Left ventricle myocardium inferior (tissue), 1 donor: ENCODE measurements around the gene SCART1. TPM values are rescaled to one million over a fixed set of nuclear protein-coding genes. Genes with fewer than 3 reads are reported as not detected.

Source experiments
- DNase-seq: peaks from one replicate; pipeline ENCODE4 v3.0.0-alpha.2; 2020
- H3K27ac ChIP-seq: fragments of 200-600 bp; replicated peaks from 2 replicates; pipeline ENCODE4 v1.8.0; 2021
- H3K27me3 ChIP-seq: fragments of 200-600 bp; 2 replicates; pipeline ENCODE4 v1.8.0; 2021; ENCODE audit warnings: low read depth
- H3K36me3 ChIP-seq: fragments of 200-600 bp; 2 replicates; pipeline ENCODE4 v1.8.0; 2021
- H3K4me1 ChIP-seq: fragments of 200-600 bp; 2 replicates; pipeline ENCODE4 v1.8.0; 2021
- H3K4me3 ChIP-seq: fragments of 200-600 bp; 2 replicates; pipeline ENCODE4 v1.8.0; 2021; ENCODE audit warnings: mild to moderate bottlenecking, moderate library complexity
- H3K9me3 ChIP-seq: fragments of 200-600 bp; replicated peaks from 2 replicates; pipeline ENCODE4 v1.8.0; 2021
- CTCF ChIP-seq: fragments of 200-600 bp; IDR thresholded peaks from 2 replicates; pipeline ENCODE4 v1.8.0; 2021; ENCODE audit warnings: antibody characterized with exemption, mild to moderate bottlenecking, borderline replicate concordance
- intact Hi-C: fragments of 100-400 bp; cut with micrococcal nuclease; formaldehyde crosslinking; loops from one replicate; pipeline ENCODE4 v1.11.0; 2022
- total RNA-seq: library from RNA; stranded (reverse); fragmentation: NEBNext Ultra II Directional; extraction: Animal tissue kit (Norgen Biotek cat#: 25700); gene quantifications from one replicate; pipeline ENCODE4 v1.2.1, GENCODE V29; 2021
- donor health status: DM: no; HTN: yes; CAD: no; lungs with severe emphysema.

The SCART1 gene
- total RNA-seq, 1 donor from 2014 or later, result 0.36 TPM

- H3K9me3 ChIP-seq, result peaks cover 9% of the 10 kb centered on the region
- H3K4me1 ChIP-seq, result no peaks in the 10 kb centered on the region
- H3K36me3 ChIP-seq, result no peaks in the 10 kb centered on the region
- intact Hi-C loops, result no loop called here
- peak; percentile 9 for DNase-seq
- no peak overlapping the region for H3K27ac ChIP-seq
- peaks cover 1% of the 10 kb centered on the region for H3K27me3 ChIP-seq
- no peak overlapping the region for H3K4me3 ChIP-seq
- TF ChIP-seq CTCF, result no peak
Observed at GRCh38 chr10:133454204-133454893, 604 bp downstream of the SCART1 start.

DNA sequence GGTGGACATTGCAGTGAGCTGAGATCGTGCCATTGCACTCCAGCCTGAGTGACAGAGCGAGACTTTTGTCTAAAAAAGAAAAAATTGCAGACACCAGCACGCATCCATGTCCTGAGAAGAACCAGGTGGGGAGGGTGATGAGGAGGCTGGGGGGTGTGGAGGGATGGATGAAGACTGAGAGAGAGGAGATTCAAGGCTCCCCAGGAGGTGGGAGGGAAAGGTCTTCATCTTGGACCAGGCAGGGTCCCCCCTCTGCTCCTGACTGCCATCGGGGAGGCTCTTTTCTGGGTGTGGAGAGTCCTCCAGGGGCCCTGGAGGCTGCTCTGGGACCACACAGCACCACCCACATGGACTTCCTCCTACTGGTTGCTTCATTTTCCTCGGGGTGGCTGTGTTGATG is 1.5 kb downstream of the SCART1 start:
- H3K36me3 ChIP-seq, result no peaks in the 10 kb centered on the region
- H3K27ac ChIP-seq, result no peak overlapping the region
- intact Hi-C loops, result no loop called here
- H3K27me3 ChIP-seq, result peaks cover 8% of the 10 kb centered on the region
- H3K4me1 ChIP-seq, result no peaks in the 10 kb centered on the region
- H3K4me3 ChIP-seq, result no peak overlapping the region
- H3K9me3 ChIP-seq, result peaks cover under 1% of the 10 kb centered on the region
- DNase-seq, result no peak
- no peak for TF ChIP-seq CTCF

GRCh38 chr10:133455611-133456031 is 1.9 kb downstream of the SCART1 start:
- Histone ChIP-seq H3K36me3 (no peaks in the 10 kb centered on the region), H3K4me3 (no peak overlapping the region), H3K4me1 (no peaks in the 10 kb centered on the region), H3K27me3 (peaks cover 8% of the 10 kb centered on the region), H3K27ac (no peak overlapping the region), H3K9me3 (no peaks in the 10 kb centered on the region)
- TF ChIP-seq CTCF, result no peak
- intact Hi-C loops, result no loop called here
- peak; percentile 11 for DNase-seq

DNA sequence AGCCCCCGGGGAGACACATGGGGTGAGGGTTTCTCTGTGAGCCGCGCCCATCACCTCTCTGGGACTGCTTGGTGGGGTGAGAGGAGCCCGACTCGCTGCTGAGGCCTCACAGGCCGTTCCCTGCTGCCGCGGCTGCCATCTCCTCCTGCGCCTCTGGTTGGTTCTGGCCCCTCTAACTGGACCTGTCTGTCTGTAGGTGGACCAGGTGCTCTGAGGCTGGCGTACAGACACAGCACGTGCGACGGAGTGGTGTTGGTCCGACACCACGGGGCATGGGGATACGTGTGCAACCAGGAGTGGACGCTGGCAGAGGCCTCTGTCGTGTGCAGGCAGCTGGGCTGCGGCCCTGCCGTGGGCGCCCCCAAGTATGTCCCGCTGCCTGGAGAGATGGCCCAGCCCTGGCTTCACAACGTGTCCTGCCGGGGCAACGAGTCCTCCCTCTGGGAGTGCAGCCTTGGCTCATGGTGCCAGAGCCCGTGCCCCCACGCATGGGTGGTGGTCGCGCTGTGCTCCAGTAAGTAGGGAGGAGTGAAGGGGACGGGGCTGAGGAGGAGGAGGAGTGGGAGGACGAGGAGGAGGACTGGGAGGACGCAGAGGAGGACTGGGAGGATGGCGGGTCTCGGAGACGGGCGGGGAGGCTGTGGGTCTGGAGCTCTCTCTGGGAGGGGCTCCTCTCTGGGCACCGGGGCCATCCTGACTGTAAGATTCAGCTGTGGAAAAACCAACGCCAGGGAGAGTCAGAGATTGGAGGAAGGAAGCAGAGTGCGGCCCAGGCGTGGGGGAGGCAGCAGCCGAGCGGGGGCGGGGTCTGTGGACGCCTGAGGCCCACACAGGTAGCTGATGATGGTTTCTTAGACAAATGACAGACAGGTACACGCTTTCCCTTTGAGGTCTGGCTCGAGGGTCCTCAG is 2.6 kb downstream of the SCART1 start:
- no peak for TF ChIP-seq CTCF
- DNase-seq, result peak; percentile 10
- Histone ChIP-seq H3K4me1 (no peaks in the 10 kb centered on the region), H3K36me3 (no peaks in the 10 kb centered on the region), H3K4me3 (no peak overlapping the region), H3K9me3 (no peaks in the 10 kb centered on the region), H3K27ac (no peak overlapping the region), H3K27me3 (peaks cover 8% of the 10 kb centered on the region)
- intact Hi-C loops, result no loop called here

DNA sequence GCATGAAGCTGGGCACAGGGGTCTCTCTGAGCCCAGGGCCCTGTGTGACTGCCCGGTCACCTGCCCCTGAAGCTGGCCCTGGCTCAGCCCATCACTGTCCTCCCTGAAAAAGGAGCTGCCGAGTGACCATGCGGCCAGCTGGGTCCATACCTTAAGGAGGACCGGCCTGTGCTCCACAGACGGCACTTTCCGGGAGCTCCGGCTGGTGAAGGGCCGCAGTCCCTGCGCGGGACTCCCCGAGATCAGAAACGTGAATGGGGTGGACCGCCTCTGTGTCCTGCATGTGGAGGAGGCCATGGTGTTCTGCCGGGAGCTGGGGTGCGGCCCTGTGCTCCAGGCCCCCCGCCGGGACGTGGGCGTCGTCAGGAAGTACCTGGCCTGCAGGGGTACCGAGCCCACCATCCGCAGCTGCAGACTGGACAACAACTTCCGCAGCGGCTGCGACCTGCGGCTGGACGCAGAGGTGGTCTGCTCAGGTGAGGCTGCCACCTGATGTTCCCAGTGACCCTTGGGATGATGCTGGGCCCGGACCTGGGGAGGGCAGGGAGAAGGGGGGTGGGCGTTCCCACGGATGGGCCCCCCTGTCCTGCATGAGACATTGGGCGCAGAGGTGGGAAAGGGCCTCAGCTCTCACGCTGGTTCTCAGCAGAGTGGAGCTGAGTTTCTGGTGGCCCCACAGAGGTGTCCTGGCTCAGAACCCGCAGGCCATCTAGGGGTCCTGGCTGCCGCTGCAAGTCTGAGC is 3.5 kb downstream of the SCART1 start:
- Histone ChIP-seq H3K36me3 (no peaks in the 10 kb centered on the region), H3K9me3 (no peaks in the 10 kb centered on the region), H3K4me1 (no peaks in the 10 kb centered on the region), H3K27ac (no peak overlapping the region), H3K4me3 (no peak overlapping the region), H3K27me3 (peaks cover 8% of the 10 kb centered on the region)
- intact Hi-C loops, result no loop called here
- no peak for TF ChIP-seq CTCF
- DNase-seq, result no peak
